HTERT RPE-1 (cell line): ENCODE data around the gene COL28A1.
"Not testable (repeated sequence)": the region's sequence is repeated elsewhere in the genome, so short reads cannot be mapped to it uniquely, and the experiment has no call there.

ENCODE experiments used
- in situ Hi-C: fragments of 300-500 bp; cut with MboI; formaldehyde crosslinking; loops from 4 replicates; pipeline ENCODE4 v1.14.3; 2020; ENCODE audit warnings: low sequenced_read_pairs

The COL28A1 gene

GRCh38 chr7:7476381-7476780 is 59.3 kb downstream of the COL28A1 start:
- in situ Hi-C loops: no loop called here

GRCh38 chr7:7475601-7476000 is 60.1 kb downstream of the COL28A1 start:
- in situ Hi-C loops: no loop called here

DNA sequence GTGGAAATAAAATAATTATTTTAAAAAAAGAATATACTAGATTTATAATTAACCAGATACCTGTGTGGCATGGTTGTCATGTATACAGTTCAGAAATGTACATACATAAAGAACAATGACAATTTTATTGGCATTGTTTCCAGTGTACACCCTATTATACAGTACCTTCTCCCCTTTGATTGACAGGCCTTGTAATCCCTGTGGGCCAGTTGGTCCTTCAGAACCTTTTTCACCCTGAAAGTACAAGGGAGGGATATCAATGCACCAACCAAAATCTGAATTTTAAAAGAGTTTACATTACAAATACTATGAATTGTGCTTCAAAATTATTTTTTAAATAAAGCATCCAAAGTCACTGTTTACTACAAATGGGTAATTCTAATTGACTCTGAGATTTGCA is 61.2 kb downstream of the COL28A1 start:
- in situ Hi-C loops: no loop called here

DNA sequence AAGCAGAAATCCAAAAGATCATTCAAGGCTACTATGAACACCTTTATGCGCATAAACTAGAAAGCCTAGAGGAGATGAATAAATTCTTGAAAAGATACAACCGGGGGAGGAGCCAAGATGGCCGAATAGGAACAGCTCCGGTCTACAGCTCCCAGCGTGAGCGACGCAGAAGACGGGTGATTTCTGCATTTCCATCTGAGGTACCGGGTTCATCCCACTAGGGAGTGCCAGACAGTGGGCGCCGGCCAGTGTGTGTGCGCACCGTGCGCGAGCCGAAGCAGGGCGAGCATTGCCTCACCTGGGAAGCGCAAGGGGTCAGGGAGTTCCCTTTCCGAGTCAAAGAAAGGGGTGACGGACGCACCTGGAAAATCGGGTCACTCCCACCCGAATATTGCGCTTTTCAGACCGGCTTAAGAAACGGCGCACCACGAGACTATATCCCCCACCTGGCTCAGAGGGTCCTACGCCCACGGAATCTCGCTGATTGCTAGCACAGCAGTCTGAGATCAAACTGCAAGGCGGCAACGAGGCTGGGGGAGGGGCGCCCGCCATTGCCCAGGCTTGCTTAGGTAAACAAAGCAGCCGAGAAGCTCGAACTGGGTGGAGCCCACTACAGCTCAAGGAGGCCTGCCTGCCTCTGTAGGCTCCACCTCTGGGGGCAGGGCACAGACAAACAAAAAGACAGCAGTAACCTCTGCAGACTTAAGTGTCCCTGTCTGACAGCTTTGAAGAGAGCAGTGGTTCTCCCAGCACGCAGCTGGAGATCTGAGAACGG is 70.5 kb downstream of the COL28A1 start:
- in situ Hi-C loops: not testable (repeated sequence)

GRCh38 chr7:7454000-7454399 is 81.7 kb downstream of the COL28A1 start:
- in situ Hi-C loops: no loop called here

DNA sequence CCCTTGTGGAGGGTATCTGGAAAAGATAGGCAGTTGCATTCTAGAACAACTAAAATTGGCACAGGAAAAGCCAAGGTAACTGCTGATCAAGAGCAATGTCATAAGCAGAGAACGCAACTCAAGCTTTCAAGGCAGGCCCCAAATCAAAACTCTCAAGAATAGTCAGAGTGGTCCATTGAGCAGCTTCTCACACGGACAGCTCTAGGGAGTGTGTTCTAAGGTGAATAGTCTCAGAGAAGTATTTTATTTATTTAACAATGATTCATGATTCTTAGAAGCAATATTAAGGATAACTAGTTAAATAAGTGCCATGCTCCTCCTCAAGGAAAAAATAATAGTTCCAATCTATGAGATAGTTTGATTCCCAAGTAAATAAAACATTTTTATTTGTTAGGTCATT is 83.0 kb downstream of the COL28A1 start:
- in situ Hi-C loops: no loop called here

DNA sequence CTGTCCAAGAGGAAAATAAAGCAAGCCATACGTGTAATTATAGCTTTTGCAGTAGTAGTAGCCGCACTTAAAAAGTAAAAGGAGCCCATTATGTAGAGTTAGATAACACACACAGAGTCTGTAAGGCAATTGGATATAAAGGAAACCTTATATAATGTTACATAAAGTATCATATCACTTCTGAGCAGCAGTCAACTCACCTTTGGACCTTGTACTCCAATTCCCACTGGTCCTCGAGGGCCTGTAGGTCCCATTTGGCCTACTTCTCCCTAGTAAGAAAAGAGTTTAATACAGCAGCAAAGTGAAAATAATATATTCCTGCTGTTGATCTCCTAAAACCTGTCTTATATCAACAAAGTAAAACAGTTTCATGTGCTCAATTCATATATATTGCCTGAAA is 83.6 kb downstream of the COL28A1 start:
- in situ Hi-C loops: no loop called here

DNA sequence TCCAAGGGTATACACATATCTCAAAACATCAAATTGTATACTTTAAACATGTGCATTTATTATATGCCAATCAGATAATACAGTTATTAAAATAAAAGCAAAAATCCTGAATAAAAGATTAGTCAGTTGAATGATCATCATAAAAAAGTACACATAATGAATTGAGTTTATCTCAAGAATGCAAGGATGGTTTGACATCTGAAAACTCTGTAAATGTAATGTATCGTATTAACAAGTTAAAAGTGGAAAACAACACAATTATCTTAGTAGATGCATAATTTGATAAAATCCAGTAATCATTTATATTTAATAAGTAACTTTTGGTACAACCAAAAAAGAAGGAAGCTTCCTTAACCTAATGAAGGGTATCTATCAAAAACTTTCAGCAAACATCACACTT is 86.6 kb downstream of the COL28A1 start:
- in situ Hi-C loops: no loop called here

DNA sequence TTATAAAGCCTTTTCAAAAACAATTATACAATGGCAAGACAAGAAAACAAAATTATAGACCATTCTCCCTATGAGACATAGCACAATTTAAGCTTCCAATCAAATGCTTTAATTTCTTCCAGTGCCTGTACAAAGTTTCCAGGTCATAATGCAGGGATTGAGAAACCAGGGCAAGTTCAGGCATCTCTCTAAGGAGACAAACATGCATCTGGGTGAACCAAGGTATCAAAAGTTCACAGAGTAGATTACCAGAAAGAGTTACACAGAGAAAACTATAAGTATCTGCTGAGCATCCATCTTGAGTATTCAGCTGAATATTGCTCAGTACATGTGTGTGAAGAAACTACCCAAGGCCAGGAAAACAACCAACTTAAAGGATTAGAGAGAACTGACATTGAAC is 89.1 kb downstream of the COL28A1 start:
- in situ Hi-C loops: no loop called here

GRCh38 chr7:7443806-7444350 is 91.8 kb downstream of the COL28A1 start:
- in situ Hi-C loops: no loop called here

- in situ Hi-C loops: no loop called here
Observed at GRCh38 chr7:7439564-7439963, 96.1 kb downstream of the COL28A1 start.

GRCh38 chr7:7438851-7439250 is 96.8 kb downstream of the COL28A1 start:
- in situ Hi-C loops: no loop called here

DNA sequence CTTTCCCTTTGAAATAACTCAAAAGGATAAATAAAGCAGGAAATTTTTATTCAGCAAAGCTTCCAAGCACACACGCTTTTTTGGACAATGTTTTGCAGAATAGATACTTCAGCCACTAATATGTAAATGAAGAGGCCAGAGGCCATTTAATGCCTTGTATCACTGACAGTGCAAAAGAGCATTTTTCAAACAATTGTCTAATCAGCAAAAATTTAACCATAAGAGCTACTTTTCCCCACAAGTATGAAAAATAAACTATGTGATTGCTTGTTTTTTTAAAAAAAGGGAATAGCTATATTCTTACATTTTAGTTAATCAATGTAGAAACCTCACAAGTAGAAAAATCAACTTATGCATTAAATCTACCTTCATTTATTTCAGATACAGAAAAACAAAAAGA is 99.7 kb downstream of the COL28A1 start:
- in situ Hi-C loops: no loop called here

DNA sequence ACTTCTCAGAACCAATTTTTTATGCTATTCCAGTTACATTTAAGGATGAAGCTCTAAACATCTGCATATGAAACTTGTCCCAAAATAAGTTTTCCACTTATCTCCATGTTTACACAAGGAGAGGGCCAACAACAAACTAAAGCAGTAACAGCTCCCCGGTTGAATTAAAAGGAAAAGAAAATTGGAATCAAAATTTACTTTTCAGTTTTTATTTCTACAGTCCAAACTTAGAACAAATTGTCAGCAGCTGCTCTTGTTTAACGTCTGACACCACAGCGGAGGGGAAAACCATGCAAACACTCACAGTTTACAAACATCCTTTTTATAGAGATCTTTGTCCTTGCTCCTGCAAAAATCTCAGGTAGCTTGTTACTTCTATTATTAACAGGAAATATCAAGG is 101.3 kb downstream of the COL28A1 start:
- in situ Hi-C loops: no loop called here

GRCh38 chr7:7433811-7434210 is 101.9 kb downstream of the COL28A1 start:
- in situ Hi-C loops: no loop called here

DNA sequence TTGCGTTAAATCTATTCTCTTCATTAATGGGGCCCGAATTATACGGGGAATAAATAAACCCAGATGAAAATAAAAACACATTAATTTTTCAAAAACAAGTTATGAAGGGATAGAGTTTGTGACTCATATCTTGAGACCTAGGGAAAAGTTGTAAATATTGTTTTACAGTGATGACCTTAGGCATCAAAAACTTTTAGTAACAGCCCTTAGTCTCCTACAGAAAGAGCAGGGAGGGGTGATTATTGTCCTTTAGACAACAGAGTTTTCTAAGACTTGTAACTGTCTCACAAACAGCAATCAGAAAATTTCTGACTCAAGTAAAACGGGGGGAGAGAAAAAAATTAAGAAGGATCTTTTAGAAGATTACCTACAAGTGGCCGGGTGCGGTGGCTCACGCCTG is 102.7 kb downstream of the COL28A1 start:
- in situ Hi-C loops: no loop called here

GRCh38 chr7:7428806-7429205 is 106.9 kb downstream of the COL28A1 start:
- in situ Hi-C loops: no loop called here

DNA sequence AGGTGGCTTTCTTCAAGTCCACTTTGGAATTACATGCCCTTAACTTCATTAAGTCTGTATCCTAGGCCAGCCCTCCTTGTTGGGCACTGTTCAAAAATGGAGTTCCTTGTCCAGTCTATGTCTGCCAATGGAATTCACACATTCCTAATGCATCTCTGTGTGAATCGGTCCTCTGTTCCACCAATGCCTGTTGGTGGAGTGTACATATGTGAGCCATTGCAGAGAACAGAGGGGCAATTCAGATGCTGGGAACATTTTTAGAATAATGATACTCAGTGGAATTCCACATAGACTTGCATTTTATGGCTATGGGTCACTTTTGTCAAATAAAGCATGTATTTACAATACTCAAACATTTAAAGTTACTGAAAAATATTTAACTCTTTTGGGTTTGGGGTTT is 108.3 kb downstream of the COL28A1 start:
- in situ Hi-C loops: no loop called here

DNA sequence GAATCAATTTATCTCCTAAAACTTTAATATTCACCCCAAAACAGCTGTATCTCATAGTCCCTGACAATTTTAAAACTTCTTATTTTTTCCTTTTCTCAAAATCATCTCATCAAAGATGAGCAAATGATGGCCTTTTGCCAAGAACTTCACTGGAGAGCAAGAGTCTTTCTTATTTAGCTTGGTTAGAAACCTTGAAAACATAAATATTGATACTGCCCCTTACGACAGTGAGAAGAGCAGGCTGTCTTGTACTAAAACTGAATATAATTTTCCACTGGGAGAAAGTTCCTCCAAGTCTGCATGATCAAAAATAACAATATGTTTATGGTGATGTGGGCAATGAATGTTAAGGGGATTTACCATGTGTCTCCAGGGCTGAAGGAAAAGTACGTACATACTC is 109.0 kb downstream of the COL28A1 start:
- in situ Hi-C loops: no loop called here

DNA sequence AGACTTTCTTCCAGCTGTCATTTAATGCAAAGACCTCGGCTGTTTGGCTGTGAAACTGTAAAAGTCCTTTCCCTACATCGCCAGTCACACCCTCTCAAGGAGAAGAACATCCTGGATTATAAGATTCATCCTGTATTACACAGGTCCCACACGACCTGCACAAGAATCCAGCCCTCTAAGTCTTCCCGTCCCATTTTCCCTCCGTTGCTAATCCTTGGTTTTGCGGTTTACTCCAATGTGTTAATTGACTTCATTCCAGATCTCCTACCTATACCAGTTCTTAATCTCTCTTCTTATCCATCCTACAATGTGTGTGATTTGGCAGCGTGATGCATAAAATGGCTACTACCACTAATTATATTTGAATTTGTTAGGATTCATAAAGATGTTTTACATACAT is 110.4 kb downstream of the COL28A1 start:
- in situ Hi-C loops: no loop called here

- in situ Hi-C loops: no loop called here
Observed at GRCh38 chr7:7424151-7424873, 111.4 kb downstream of the COL28A1 start.

- in situ Hi-C loops: no loop called here
Observed at GRCh38 chr7:7422641-7423040, 113.0 kb downstream of the COL28A1 start.
